ENCODE data around the gene SCN9A. TPM values are rescaled to one million over a fixed set of nuclear protein-coding genes. Genes with fewer than 3 reads are reported as not detected.

The SCN9A gene
- total and polyA plus RNA-seq, 2 of the 4 experiments (the other 2 are of a cell fraction) = 40.1 to 135 TPM

- Histone ChIP-seq H3K9me3 (ENCODE audit: control insufficient read depth, insufficient read depth, low read length) (no peaks in the 10 kb centered on the region), H3K4me1 (ENCODE audit: control insufficient read depth, insufficient read depth, low read length) (peaks cover 5% of the 10 kb centered on the region; the same call in 1 of the 2 replicates), H2AK5ac (ENCODE audit: low read depth, low read length) (no peak overlapping the region), H3K36me3 (ENCODE audit: control insufficient read depth, insufficient read depth, low read length) (no peaks in the 10 kb centered on the region), H3K56ac (ENCODE audit: extremely low read depth, insufficient read depth, low read length) (no peak overlapping the region), H2AFZ (replicated peaks; ENCODE audit: low read length, poor library complexity) (no peak overlapping the region), H4K5ac (ENCODE audit: low read depth, low read length) (no peak overlapping the region), H3K18ac (ENCODE audit: low read depth, low read length) (no peak overlapping the region), H2BK120ac (ENCODE audit: low read depth, low read length) (no peak overlapping the region), H2BK15ac (ENCODE audit: low read depth, low read length) (no peak overlapping the region), H3K4ac (ENCODE audit: low read depth, low read length) (no peak overlapping the region), H3K9ac (ENCODE audit: low read depth, low read length) (no peak overlapping the region), H3K4me3 (ENCODE audit: insufficient read depth, low read depth, low read length) (no peak overlapping the region), H3K9me1 (ENCODE audit: insufficient read depth, low read length) (no peaks in the 10 kb centered on the region), H2AK9ac (replicated peaks; ENCODE audit: low read depth, low read length, poor library complexity) (no peak overlapping the region), H2BK20ac (ENCODE audit: low read depth, low read length) (no peak overlapping the region), H3K23ac (ENCODE audit: low read depth, low read length) (no peak overlapping the region), H4K20me1 (ENCODE audit: insufficient read depth, low read length) (no peaks in the 10 kb centered on the region), H4K8ac (ENCODE audit: low read depth in 2 of 2, low read length in 2 of 2) (no peak overlapping the region), H3K27ac (ENCODE audit: insufficient read depth, low read length) (no peak overlapping the region), H3K4me2 (ENCODE audit: low read depth, low read length) (no peak overlapping the region), H3K79me1 (ENCODE audit: low read depth in 1 of 2, low read length in 2 of 2) (no peaks in the 10 kb centered on the region), H4K91ac (ENCODE audit: insufficient read depth, low read depth, low read length) (no peak overlapping the region), H2BK5ac (ENCODE audit: low read depth, low read length, poor library complexity, severe bottlenecking) (no peak overlapping the region), H3K14ac (replicated peaks; ENCODE audit: low read depth, low read length) (no peak overlapping the region), H3K27me3 (ENCODE audit: control insufficient read depth, insufficient read depth, low read length) (no peaks in the 10 kb centered on the region)
- no peak for ATAC-seq (ENCODE audit: low read depth)
- TF ChIP-seq MXI1 (IDR thresholded peaks at IDR 0.05; ENCODE audit: borderline replicate concordance, low read depth, low read length) (no peak), USF2 (IDR thresholded peaks at IDR 0.05; ENCODE audit: low read depth, low read length) (no peak), ELK1 (IDR thresholded peaks at IDR 0.05; ENCODE audit: borderline replicate concordance, low read depth, low read length) (no peak), BHLHE40 (IDR thresholded peaks at IDR 0.05; ENCODE audit: low read depth, low read length) (no peak), CEBPB (IDR thresholded peaks at IDR 0.05; ENCODE audit: low read depth, low read length) (no peak), FOS (IDR thresholded peaks at IDR 0.05; ENCODE audit: low read depth, low read length) (no peak), CHD1 (IDR thresholded peaks at IDR 0.05; ENCODE audit: low read depth, low read length) (no peak), RFX5 (IDR thresholded peaks at IDR 0.05; ENCODE audit: low read depth, low read length) (no peak), RAD21 (IDR thresholded peaks at IDR 0.05; ENCODE audit: low read length) (no peak), MAZ (IDR thresholded peaks at IDR 0.05; ENCODE audit: borderline replicate concordance, low read depth, low read length) (no peak), SMC3 (IDR thresholded peaks at IDR 0.05; ENCODE audit: low read depth, low read length) (no peak), POLR2A (IDR thresholded peaks at IDR 0.05; ENCODE audit: low read depth, low read length) (no peak), RCOR1 (IDR thresholded peaks at IDR 0.05; ENCODE audit: insufficient replicate concordance, low read length) (no peak), NFE2L2 (IDR thresholded peaks at IDR 0.05; ENCODE audit: low read depth, low read length) (no peak), MAFK (IDR thresholded peaks at IDR 0.05; ENCODE audit: low read depth, low read length) (no peak)
- TF ChIP-seq, protein P1, sequence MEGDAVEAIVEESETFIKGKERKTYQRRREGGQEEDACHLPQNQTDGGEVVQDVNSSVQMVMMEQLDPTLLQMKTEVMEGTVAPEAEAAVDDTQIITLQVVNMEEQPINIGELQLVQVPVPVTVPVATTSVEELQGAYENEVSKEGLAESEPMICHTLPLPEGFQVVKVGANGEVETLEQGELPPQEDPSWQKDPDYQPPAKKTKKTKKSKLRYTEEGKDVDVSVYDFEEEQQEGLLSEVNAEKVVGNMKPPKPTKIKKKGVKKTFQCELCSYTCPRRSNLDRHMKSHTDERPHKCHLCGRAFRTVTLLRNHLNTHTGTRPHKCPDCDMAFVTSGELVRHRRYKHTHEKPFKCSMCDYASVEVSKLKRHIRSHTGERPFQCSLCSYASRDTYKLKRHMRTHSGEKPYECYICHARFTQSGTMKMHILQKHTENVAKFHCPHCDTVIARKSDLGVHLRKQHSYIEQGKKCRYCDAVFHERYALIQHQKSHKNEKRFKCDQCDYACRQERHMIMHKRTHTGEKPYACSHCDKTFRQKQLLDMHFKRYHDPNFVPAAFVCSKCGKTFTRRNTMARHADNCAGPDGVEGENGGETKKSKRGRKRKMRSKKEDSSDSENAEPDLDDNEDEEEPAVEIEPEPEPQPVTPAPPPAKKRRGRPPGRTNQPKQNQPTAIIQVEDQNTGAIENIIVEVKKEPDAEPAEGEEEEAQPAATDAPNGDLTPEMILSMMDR (conservative IDR thresholded peaks at IDR 0.05; ENCODE audit: low read depth, low read length) = no peak
- in situ Hi-C loops (cut with MboI; ENCODE audit: low sequenced_read_pairs) (no loop called here), dilution Hi-C loops (cut with HindIII; ENCODE audit: low sequenced_read_pairs, unreplicated experiment) (no loop called here), intact Hi-C loops (cut with micrococcal nuclease) (no loop called here)
- WGBS, 2 experiments (ENCODE audit: extremely low coverage in 2 of 2, insufficient read length in 1 of 2) = no CpG with 5 or more reads among the region's 2 CpGs
- no TSS peak for BruUV-seq (replicated peaks)
- ChIA-PET POLR2A (ENCODE audit: unreplicated experiment) (no interaction called here), CTCF (interaction anchor here (0.5 kb wide), 1 partner anchor 24 kb away, joined by 3 read pairs; no protein-coding TSS in a partner anchor)
- no peak for DNase-seq
Observed at GRCh38 chr2:166157578-166157977, 218.2 kb downstream of the SCN9A start.
